Measurements from ENCODE around the gene RNF150.

RNF150 gene

DNA sequence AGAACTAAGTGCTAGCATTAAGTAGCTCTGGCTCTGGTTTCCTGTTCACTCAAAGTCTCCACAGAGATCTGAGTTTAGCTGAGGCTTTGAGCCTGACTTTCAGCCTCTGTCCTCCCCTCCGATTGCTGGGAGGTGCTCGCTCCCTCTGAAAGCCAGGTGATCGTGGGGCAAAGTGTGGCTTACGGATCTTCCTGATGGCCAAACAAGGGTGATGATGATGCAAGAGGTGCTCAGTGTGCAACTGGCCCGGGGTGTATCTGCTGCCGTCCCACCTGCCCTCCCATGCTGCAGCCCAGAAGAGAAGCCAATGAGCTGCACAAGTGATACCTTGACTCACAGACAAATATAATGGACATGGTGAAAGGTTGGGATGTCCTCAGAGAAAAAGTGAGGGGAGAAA lies 207.9 kb downstream of the RNF150 start:
- no peak for TF ChIP-seq TOX (CRISPR knock-in tag; IDR thresholded peaks at IDR 0.05; ENCODE audit: borderline replicate concordance)
- no peak for ATAC-seq

DNA sequence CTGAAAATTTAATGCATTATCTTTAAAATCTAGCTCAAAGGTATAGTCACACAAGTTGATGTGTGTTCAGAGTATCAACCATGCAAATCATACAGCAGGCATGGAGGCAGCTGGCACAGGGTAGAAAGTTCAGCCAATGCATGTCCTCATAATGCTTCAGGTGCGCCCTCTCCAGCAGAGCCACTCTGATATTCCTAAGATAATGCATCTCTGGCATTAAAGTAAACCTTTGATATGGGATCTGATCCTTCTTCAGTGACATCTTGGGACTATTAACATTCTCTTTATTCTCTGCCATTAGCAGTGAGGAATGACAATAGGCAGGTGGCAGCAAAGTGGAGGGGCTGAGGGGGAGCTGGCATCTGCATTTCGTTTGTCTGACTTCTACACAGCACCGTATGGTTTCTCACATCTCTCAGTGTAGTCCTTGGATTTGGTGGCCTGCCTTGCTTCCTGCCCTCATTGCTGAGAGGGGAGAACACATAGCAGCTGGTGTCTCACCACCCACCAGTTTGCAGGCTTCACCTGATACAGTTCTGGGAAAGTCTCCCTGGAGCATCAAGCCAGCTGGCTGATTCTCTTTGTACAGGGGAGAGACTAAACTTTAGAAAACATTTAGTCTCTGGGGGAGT lies 208.4 kb downstream of the RNF150 start:
- TF ChIP-seq CSDC2 (CRISPR knock-in tag; IDR thresholded peaks at IDR 0.05) (no peak), ISL1 (CRISPR knock-in tag; IDR thresholded peaks at IDR 0.05) (no peak), ZNF70 (CRISPR knock-in tag; IDR thresholded peaks at IDR 0.05) (no peak), ZFP30 (CRISPR knock-in tag; IDR thresholded peaks at IDR 0.05) (no peak), BACH2 (CRISPR knock-in tag; IDR thresholded peaks at IDR 0.05; ENCODE audit: borderline replicate concordance) (no peak), GLIS3 (CRISPR knock-in tag; IDR thresholded peaks at IDR 0.05) (no peak), ZFP3 (CRISPR knock-in tag; IDR thresholded peaks at IDR 0.05) (no peak), RARB (CRISPR knock-in tag; IDR thresholded peaks at IDR 0.05) (no peak), TOX (CRISPR knock-in tag; IDR thresholded peaks at IDR 0.05; ENCODE audit: borderline replicate concordance) (no peak), OSR1 (CRISPR knock-in tag; IDR thresholded peaks at IDR 0.05) (no peak), TCF4 (CRISPR knock-in tag; IDR thresholded peaks at IDR 0.05; ENCODE audit: borderline replicate concordance) (no peak)
- TF ChIP-seq, protein P1, sequence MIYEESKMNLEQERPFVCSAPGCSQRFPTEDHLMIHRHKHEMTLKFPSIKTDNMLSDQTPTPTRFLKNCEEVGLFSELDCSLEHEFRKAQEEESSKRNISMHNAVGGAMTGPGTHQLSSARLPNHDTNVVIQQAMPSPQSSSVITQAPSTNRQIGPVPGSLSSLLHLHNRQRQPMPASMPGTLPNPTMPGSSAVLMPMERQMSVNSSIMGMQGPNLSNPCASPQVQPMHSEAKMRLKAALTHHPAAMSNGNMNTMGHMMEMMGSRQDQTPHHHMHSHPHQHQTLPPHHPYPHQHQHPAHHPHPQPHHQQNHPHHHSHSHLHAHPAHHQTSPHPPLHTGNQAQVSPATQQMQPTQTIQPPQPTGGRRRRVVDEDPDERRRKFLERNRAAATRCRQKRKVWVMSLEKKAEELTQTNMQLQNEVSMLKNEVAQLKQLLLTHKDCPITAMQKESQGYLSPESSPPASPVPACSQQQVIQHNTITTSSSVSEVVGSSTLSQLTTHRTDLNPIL (CRISPR knock-in tag; IDR thresholded peaks at IDR 0.05; ENCODE audit: low read depth): no peak
- TF ChIP-seq, protein P2, sequence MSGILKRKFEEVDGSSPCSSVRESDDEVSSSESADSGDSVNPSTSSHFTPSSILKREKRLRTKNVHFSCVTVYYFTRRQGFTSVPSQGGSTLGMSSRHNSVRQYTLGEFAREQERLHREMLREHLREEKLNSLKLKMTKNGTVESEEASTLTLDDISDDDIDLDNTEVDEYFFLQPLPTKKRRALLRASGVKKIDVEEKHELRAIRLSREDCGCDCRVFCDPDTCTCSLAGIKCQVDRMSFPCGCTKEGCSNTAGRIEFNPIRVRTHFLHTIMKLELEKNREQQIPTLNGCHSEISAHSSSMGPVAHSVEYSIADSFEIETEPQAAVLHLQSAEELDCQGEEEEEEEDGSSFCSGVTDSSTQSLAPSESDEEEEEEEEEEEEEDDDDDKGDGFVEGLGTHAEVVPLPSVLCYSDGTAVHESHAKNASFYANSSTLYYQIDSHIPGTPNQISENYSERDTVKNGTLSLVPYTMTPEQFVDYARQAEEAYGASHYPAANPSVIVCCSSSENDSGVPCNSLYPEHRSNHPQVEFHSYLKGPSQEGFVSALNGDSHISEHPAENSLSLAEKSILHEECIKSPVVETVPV (CRISPR knock-in tag; IDR thresholded peaks at IDR 0.05): no peak
- TF ChIP-seq, protein P3, sequence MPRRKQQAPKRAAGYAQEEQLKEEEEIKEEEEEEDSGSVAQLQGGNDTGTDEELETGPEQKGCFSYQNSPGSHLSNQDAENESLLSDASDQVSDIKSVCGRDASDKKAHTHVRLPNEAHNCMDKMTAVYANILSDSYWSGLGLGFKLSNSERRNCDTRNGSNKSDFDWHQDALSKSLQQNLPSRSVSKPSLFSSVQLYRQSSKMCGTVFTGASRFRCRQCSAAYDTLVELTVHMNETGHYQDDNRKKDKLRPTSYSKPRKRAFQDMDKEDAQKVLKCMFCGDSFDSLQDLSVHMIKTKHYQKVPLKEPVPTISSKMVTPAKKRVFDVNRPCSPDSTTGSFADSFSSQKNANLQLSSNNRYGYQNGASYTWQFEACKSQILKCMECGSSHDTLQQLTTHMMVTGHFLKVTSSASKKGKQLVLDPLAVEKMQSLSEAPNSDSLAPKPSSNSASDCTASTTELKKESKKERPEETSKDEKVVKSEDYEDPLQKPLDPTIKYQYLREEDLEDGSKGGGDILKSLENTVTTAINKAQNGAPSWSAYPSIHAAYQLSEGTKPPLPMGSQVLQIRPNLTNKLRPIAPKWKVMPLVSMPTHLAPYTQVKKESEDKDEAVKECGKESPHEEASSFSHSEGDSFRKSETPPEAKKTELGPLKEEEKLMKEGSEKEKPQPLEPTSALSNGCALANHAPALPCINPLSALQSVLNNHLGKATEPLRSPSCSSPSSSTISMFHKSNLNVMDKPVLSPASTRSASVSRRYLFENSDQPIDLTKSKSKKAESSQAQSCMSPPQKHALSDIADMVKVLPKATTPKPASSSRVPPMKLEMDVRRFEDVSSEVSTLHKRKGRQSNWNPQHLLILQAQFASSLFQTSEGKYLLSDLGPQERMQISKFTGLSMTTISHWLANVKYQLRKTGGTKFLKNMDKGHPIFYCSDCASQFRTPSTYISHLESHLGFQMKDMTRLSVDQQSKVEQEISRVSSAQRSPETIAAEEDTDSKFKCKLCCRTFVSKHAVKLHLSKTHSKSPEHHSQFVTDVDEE (CRISPR knock-in tag; IDR thresholded peaks at IDR 0.05): no peak; the same call in 1 of the 2 replicates
- TF ChIP-seq, protein P4, sequence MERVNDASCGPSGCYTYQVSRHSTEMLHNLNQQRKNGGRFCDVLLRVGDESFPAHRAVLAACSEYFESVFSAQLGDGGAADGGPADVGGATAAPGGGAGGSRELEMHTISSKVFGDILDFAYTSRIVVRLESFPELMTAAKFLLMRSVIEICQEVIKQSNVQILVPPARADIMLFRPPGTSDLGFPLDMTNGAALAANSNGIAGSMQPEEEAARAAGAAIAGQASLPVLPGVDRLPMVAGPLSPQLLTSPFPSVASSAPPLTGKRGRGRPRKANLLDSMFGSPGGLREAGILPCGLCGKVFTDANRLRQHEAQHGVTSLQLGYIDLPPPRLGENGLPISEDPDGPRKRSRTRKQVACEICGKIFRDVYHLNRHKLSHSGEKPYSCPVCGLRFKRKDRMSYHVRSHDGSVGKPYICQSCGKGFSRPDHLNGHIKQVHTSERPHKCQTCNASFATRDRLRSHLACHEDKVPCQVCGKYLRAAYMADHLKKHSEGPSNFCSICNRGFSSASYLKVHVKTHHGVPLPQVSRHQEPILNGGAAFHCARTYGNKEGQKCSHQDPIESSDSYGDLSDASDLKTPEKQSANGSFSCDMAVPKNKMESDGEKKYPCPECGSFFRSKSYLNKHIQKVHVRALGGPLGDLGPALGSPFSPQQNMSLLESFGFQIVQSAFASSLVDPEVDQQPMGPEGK (CRISPR knock-in tag; IDR thresholded peaks at IDR 0.05; ENCODE audit: borderline replicate concordance): no peak
- TF ChIP-seq, protein P5, sequence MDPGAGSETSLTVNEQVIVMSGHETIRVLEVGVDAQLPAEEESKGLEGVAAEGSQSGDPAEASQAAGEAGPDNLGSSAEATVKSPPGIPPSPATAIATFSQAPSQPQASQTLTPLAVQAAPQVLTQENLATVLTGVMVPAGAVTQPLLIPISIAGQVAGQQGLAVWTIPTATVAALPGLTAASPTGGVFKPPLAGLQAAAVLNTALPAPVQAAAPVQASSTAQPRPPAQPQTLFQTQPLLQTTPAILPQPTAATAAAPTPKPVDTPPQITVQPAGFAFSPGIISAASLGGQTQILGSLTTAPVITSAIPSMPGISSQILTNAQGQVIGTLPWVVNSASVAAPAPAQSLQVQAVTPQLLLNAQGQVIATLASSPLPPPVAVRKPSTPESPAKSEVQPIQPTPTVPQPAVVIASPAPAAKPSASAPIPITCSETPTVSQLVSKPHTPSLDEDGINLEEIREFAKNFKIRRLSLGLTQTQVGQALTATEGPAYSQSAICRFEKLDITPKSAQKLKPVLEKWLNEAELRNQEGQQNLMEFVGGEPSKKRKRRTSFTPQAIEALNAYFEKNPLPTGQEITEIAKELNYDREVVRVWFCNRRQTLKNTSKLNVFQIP (CRISPR knock-in tag; IDR thresholded peaks at IDR 0.05; ENCODE audit: borderline replicate concordance, low read depth): no peak
- ATAC-seq: peak; percentile 71

DNA sequence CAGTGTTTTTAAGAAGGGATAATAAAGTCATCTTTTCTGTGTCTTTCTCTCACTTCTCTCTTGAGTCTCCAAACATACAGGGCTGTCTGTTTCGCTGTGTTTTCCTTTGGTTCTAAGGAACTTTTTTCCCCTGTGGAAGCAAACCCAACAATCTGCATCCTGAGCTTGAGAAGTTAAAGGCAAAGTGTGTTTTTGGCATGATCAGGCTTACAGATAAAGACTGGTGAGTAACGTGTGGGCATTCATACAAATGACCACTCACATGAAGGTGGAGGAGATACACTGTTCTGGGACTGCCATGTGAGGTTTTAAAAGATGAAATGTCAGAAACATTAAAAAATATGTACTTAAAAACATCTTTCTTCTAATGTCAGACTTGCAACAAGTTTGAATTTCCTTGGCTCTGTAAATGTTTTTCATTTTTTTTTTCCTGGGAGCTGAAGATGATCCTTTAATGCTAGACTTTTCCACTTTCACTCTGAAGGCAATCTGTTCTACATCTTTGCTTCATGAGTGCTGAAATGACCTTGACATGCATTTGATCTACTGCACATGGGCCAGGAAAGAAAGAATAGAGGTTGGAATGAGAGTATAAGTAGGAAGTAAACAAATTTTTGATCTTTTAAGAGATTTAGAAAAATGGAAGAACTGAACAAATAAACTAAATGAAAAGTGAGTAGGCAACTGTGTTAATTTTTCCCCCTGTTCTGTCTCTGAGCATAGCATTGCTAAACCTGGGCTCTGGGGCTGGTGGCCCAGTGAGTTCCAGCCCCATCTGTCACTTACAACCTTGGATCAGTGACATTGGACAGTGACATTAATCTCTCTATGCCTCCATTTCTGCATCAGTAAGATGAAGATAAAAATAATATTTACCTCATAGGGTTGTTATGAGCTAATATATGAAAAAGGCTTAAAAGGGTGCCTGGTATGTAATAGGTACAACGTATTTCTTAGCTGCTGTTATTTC lies 226.0 kb downstream of the RNF150 start:
- ATAC-seq: peak; percentile 73
- no peak for TF ChIP-seq ESRRG (CRISPR knock-in tag; IDR thresholded peaks at IDR 0.05)
- 0 out of 2 replicates have a peak, but pooled peaks have one; percentile 54 for TF ChIP-seq ZNF565 (CRISPR knock-in tag; conservative IDR thresholded peaks at IDR 0.05; ENCODE audit: low read depth)
- TF ChIP-seq, protein P4 (CRISPR knock-in tag; IDR thresholded peaks at IDR 0.05; ENCODE audit: borderline replicate concordance): no peak
- no peak for TF ChIP-seq ZC3H10 (CRISPR knock-in tag; IDR thresholded peaks at IDR 0.05)
- TF ChIP-seq ISL1 (CRISPR knock-in tag; IDR thresholded peaks at IDR 0.05): peak; percentile 96

Measured in SK-N-SH treated with all-trans-retinoic acid at 6 μM for 48 hours (cell line).